DND-41 (cell line): ENCODE measurements around the gene POLR2F.
A peak's percentile ranks its signal among the peaks of the same experiment; 100 is the strongest.

Source experiments
- ATAC-seq: fragments of 200-7000 bp; cut with Tn5 transposase; 3 replicates; pipeline ENCODE4 v1.9.1; 2021; ENCODE audit warnings: low read depth; ENCODE audit not compliant: insufficient read depth
- DNase-seq: peaks from one replicate; pipeline ENCODE4 v3.0.0-alpha.2; 2020
- H2AFZ ChIP-seq: 2 replicates; pipeline ENCODE4 v1.6.0; 2012; ENCODE audit warnings: low read depth, low read length
- H3K27ac ChIP-seq: 2 replicates; pipeline ENCODE4 v1.5.1; 2012; ENCODE audit warnings: low read length, inconsistent platforms
- H3K27me3 ChIP-seq: fragments of 200-600 bp; sonication (generic); 2 replicates; pipeline ENCODE4 v1.6.0; 2012; ENCODE audit warnings: low read length, mild to moderate bottlenecking, inconsistent platforms; ENCODE audit not compliant: insufficient read depth, poor library complexity
- H3K36me3 ChIP-seq: 2 replicates; pipeline ENCODE4 v1.5.1; 2012; ENCODE audit warnings: low read length, inconsistent platforms; ENCODE audit not compliant: insufficient read depth
- H3K4me1 ChIP-seq: 2 replicates; pipeline ENCODE4 v1.5.1; 2012; ENCODE audit warnings: mild to moderate bottlenecking, low read length; ENCODE audit not compliant: insufficient read depth
- H3K4me2 ChIP-seq: 2 replicates; pipeline ENCODE4 v1.6.0; 2012; ENCODE audit warnings: mild to moderate bottlenecking, moderate library complexity, low read length, inconsistent platforms; ENCODE audit not compliant: insufficient read depth
- H3K4me3 ChIP-seq, 2 experiments: fragments of 200-600 bp in 1 of 2; shearing (Covaris generic) in 1 of 2; 2 replicates each; pipeline ENCODE4 v1.5.1; 2012 to 2016; ENCODE audit warnings: inconsistent platforms in 2 of 2, low read length in 2 of 2, mild to moderate bottlenecking in 2 of 2, low read depth in 1 of 2, moderate library complexity in 1 of 2
- H3K79me2 ChIP-seq: 2 replicates; pipeline ENCODE4 v1.6.0; 2012; ENCODE audit warnings: low read length, inconsistent platforms; ENCODE audit not compliant: insufficient read depth
- H3K9ac ChIP-seq: 2 replicates; pipeline ENCODE4 v1.6.0; 2012; ENCODE audit warnings: low read depth, mild to moderate bottlenecking, inconsistent platforms, low read length, moderate library complexity
- H3K9me3 ChIP-seq: 2 replicates; pipeline ENCODE4 v1.5.1; 2012; ENCODE audit warnings: low read length, moderate library complexity, mild to moderate bottlenecking, inconsistent platforms; ENCODE audit not compliant: insufficient read depth, severe bottlenecking
- H4K20me1 ChIP-seq: 2 replicates; pipeline ENCODE4 v1.6.0; 2012; ENCODE audit warnings: low read length; ENCODE audit not compliant: insufficient read depth
- EZH2 ChIP-seq: IDR thresholded peaks from 3 replicates; pipeline ENCODE4 v1.6.1; 2012; ENCODE audit warnings: borderline replicate concordance, low read depth, mild to moderate bottlenecking, moderate library complexity, low read length, inconsistent platforms; ENCODE audit not compliant: severe bottlenecking
- TF ChIP-seq, protein P1 (sequence below): IDR thresholded peaks from 2 replicates; pipeline ENCODE4 v1.5.1; 2012; ENCODE audit warnings: borderline replicate concordance, low read length, moderate library complexity, mild to moderate bottlenecking; ENCODE audit not compliant: poor library complexity, severe bottlenecking; ENCODE audit errors: extremely low read depth

POLR2F gene

GRCh38 chr22:37953437-37954179 is at the start of gene POLR2F, which contains the start of gene C22orf23:
TSS of gene POLR2F (plus strand) at chr22:37953699. CDS start at chr22:37953788, 89 bp downstream.
TSS of gene C22orf23 (minus strand) at chr22:37953601. CDS start at chr22:37953149, 452 bp downstream.
- H3K27ac ChIP-seq, result peak within 1 kb of the TSS; percentile 69
- H3K79me2 ChIP-seq, result peaks cover 20% of the 10 kb centered on the region
- H3K4me3 ChIP-seq, result peak within 1 kb of the TSS; percentile 47 to 67
- peak; percentile 96 for ATAC-seq
- H3K27me3 ChIP-seq, result no peaks in the 10 kb centered on the region
- peak; percentile 95 for DNase-seq
- peak within 1 kb of the TSS; percentile 74 for H3K9ac ChIP-seq
- peak within 1 kb of the TSS; percentile 84 for H2AFZ ChIP-seq
- no peaks in the 10 kb centered on the region; the same call in 1 of the 2 replicates for H4K20me1 ChIP-seq
- H3K4me2 ChIP-seq, result peak within 1 kb of the TSS; percentile 97
- H3K9me3 ChIP-seq, result no peaks in the 10 kb centered on the region
- no peak for TF ChIP-seq EZH2
- TF ChIP-seq, protein P1, sequence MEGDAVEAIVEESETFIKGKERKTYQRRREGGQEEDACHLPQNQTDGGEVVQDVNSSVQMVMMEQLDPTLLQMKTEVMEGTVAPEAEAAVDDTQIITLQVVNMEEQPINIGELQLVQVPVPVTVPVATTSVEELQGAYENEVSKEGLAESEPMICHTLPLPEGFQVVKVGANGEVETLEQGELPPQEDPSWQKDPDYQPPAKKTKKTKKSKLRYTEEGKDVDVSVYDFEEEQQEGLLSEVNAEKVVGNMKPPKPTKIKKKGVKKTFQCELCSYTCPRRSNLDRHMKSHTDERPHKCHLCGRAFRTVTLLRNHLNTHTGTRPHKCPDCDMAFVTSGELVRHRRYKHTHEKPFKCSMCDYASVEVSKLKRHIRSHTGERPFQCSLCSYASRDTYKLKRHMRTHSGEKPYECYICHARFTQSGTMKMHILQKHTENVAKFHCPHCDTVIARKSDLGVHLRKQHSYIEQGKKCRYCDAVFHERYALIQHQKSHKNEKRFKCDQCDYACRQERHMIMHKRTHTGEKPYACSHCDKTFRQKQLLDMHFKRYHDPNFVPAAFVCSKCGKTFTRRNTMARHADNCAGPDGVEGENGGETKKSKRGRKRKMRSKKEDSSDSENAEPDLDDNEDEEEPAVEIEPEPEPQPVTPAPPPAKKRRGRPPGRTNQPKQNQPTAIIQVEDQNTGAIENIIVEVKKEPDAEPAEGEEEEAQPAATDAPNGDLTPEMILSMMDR, result peak; percentile 24
- peaks cover 20% of the 10 kb centered on the region for H3K36me3 ChIP-seq
- peaks cover 21% of the 10 kb centered on the region for H3K4me1 ChIP-seq

GRCh38 chr22:37904572-37905533 is 48.6 kb upstream of the POLR2F start:
- Histone ChIP-seq H3K9ac (no peak overlapping the region), H3K4me2 (peak overlapping the region; percentile 79), H3K79me2 (no peaks in the 10 kb centered on the region; the same call in 1 of the 2 replicates), H3K27me3 (no peaks in the 10 kb centered on the region), H3K36me3 (no peaks in the 10 kb centered on the region; the same call in 1 of the 2 replicates), H3K27ac (no peak overlapping the region), H3K4me3 (peak overlapping the region in 1 of 2 experiments; percentile 71; a peak in 2 of 4 replicates), H3K4me1 (peaks cover 23% of the 10 kb centered on the region), H2AFZ (peak overlapping the region; percentile 90), H4K20me1 (no peaks in the 10 kb centered on the region), H3K9me3 (no peaks in the 10 kb centered on the region)
- TF ChIP-seq, protein P1, result no peak
- no peak for TF ChIP-seq EZH2
- ATAC-seq, result no peak
- no peak for DNase-seq

- Histone ChIP-seq H3K36me3 (no peaks in the 10 kb centered on the region; the same call in 1 of the 2 replicates), H3K79me2 (no peaks in the 10 kb centered on the region; the same call in 1 of the 2 replicates), H3K4me1 (peaks cover 23% of the 10 kb centered on the region), H3K27me3 (no peaks in the 10 kb centered on the region), H3K4me2 (peak within 1 kb of the TSS; percentile 79), H3K27ac (peak within 1 kb of the TSS; percentile 69), H3K9me3 (no peaks in the 10 kb centered on the region), H4K20me1 (no peaks in the 10 kb centered on the region; the same call in 1 of the 2 replicates), H3K9ac (peak within 1 kb of the TSS; percentile 88), H3K4me3 (peak within 1 kb of the TSS; percentile 26 to 71; a peak in 3 of 4 replicates), H2AFZ (peak within 1 kb of the TSS; percentile 90)
- DNase-seq (peak; percentile 60), ATAC-seq (peak; percentile 78)
- TF ChIP-seq, protein P1, result peak; percentile 37
- no peak for TF ChIP-seq EZH2
These were observed 47.8 kb upstream of the POLR2F start, which contains the start of gene MICALL1 for GRCh38 chr22:37905534-37906363. TSS of gene MICALL1 (plus strand) at chr22:37906297. CDS start at chr22:37906423, 126 bp downstream.
